NCI-H774 (cell line): ENCODE data around the gene BTBD10.

Experiments
- DNase-seq: peaks from one replicate; lab custom pipeline; 2025; lab: John Stamatoyannopoulos, UW

The BTBD10 gene

DNA sequence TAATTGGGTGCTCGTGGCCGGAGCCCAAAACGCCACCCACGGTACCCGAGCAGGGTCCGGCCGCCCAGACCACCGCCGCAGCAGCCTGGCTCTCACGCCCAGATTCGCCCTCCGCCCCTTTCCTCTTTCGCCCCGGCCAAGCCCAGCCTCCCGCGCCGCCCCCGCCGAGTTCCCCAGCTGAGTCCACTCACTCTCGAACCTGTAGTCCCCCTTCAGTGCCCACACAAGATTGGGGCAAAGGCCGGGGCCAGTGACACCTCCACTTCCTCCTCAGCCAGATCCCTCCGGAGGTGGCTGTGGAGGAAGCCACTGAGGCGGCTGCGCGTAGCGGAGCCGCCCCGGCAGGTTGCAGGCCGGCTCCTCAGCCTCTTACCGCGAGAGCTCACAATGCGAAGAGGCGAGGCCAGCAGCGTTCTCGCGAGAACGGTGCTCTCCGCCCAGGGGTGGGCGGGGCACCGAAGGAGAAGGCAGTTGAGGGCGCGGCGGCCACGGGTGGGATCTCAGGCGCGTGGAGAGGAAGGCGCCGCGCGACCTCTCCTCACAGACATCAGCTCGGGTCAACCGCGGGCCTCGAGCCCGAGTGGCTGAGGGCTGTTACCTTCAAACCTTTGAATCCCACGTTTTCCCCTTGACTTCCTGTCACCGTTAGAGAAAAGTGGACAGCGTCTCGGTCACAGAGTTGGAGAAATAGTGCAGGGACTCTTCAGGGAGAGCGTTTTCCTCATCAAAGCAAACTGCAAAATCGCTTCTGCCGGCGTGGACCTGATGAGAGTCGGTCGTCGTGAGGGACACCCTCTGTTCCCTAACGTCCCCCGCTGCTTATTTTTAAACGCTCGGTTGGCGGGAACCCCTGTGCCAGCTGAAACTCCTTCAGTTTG, at the start of gene BTBD10:
Gene BTBD10 (minus strand): TSS at position 322 of the 878 bp plus-strand sequence. CDS start 18,098 bp downstream, outside the sequence.
- DNase-seq, result peak; percentile 96

DNA sequence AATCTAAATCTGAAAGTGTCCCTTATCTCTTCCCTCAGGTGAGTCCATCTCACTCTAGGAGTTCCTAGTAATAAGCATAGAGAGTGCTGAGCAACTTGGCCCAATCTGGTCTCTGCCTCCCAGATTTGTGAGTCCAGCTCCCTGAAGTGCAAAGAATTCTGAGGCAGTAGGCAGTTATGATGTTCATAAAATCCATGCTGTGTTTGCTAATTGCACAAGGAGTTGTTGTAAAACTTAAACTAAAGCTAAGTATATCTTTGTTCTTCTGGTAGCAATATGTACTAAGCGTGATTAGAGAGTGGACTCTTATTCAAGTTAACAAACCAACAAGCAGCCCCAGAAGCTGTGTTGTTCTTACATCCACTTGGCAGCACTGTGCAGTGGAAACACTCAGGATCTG, 40.4 kb upstream of the BTBD10 start:
- no peak for DNase-seq

DNA sequence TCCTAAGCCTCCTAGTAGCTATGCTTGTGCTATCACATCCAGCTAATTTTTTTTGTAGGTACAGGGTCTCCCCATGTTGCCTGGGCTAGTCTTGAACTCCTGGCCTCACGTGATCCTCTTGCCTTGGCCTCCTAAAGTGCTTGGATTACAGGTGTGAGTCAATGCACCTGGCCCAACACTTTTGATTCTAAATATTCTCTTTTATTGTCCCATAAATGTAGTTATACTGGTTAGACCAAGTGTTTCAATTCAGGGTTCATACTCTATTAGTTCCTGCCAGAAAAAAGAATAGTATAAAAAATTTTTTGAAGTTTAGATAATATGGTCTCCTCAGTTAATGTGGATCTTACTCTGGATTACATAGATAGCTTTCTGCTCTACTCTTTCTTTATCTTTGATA, 39.5 kb upstream of the BTBD10 start:
- no peak for DNase-seq

DNA sequence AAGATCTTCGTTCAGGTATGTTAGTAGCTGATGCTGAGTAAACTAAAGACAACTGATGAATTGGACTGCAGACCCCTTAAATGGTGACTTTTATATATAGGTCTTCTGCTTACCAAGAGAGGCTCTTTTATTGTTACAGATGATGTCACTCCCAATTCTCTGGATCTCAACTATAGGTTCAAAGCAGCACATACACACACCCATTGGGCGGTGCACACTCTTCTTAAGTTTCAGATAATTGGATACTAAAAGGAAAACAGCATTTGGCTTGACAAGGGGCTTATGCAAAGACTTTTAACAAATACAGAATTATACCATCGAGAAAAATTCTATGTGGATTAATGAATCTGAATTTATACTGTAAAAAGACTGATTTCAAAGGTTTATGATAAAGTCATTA, 32.9 kb upstream of the BTBD10 start, which contains the start of gene PTH:
Gene PTH (minus strand): TSS at position 69 of the 400 bp plus-strand sequence. CDS start 3,142 bp downstream, outside the sequence.
- DNase-seq, result no peak

DNA sequence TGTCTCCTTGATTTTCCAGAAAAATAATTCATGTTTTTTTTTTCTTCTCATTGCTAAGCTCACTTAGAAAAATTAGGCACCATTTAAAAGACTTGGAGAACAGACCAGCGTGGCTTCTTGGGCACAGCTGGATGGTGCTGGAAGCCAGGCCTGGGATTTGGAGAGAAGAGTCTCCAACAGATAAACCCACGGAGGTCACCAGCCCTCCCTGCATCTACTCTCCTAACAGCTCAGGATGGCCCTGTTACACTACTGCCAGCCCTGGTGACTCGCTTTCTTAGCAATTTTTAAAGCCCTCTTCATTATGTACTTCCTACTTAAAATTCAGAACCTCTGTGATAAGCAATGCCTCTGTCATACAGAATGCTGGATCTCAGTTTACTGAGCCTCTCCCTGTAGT, 31.0 kb upstream of the BTBD10 start:
- no peak for DNase-seq

DNA sequence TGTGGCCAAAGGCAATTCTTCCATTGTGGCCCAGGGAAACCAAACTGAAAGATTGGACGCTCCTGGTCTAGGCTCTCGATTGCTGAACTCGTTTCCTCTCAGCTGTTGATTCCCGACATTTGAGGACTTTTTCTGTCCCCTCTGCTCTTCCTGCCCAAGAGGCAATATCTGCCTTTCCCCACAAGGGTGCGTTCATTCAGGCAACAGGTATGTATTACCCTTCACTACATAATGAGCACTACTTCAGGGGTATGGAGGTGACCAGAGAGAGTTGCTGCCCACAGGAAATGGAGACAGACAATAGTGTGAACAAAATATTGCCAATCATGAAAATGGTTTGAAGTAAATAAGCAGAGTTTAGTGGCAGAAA, 24.6 kb upstream of the BTBD10 start:
- no peak for DNase-seq

DNA sequence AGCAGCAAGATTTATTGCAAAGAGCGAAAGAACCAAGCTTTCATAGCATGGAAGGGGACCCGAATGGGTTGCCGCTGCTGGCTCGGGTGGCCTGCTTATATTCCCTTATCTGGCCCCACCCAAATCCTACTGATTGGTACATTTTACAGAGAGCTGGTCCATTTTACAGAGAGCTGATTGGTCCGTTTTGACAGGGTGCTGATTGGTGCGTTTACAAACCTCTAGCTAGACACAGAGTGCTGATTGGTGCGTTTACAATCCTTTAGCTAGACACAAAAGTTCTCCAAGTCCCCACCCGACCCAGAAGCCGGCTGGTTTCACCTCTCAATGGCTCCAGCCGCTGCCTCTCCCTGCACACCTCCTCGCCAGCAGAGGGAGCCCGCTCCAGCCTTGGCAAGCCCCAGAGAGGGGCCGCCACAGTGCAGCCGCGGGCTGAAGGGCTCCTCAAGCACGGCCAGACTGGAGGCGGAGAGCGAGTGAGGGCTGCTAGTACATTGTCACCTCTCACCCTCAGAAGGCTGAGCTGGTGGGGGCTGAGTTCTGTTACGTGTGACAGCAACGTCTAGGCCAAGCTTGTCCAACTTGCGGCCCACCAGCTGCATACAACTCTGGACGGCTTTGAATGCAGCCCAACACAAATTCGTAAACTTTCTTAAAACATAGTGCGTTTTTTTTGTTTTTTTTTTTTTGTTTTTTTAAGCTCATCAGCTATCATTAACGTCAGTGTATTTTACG, 24.1 kb upstream of the BTBD10 start:
- DNase-seq, result no peak

DNA sequence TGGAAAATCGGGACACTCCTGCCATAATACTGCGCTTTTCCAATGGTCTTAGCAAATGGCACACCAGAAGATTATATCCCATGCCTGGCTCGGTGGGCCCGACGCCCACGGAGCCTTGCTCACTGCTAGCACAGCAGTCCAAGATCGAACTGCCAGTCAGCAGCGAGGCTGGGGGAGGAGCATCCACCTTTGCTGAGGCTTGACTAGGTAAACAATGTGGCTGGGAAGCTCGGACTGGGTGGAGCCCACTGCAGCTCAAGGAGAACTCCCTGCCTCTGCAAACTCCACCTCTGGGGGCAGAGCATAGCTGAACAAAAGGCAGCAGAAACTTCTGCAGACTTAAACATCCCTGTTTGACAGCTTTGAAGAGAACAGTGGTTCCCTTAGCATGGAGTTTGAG, 17.2 kb upstream of the BTBD10 start:
- no peak for DNase-seq

DNA sequence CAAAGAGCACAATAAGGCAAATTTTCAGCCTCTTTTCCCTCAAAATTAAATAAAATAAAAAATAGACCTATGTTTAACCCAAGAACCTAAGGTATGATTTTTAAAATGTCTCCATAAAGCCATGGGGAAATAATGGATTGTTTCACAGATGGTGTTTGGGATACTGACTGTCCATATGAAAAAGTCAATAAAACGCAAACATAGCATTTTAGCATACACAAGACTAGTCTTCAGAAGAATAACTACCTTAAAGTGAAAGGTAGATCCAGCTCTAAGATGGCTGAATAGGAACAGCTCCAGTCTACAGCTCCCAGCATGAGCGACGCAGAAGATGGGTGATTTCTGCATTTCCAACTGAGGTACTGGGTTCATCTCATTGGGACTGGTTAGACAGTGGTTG, 16.7 kb upstream of the BTBD10 start:
- no peak for DNase-seq

DNA sequence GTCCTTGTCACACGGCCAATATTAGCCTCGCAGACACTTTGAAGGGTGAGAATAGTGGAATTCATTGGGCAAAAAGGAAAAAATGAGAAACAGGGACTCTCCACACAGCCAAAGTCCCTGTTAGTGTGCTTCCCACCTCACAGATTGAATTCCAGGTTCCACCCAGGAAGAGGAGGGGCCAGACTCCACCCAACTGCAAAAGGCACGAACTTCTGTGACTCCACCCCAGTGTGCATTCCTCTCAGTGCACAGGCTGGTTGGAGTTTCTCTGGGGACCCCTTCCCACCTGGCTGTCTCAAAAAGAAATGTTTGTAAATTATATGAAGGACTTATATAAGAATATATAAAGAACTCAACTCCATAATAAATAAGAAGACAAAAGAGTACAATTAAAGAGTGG, 12.1 kb upstream of the BTBD10 start:
- DNase-seq, result no peak

DNA sequence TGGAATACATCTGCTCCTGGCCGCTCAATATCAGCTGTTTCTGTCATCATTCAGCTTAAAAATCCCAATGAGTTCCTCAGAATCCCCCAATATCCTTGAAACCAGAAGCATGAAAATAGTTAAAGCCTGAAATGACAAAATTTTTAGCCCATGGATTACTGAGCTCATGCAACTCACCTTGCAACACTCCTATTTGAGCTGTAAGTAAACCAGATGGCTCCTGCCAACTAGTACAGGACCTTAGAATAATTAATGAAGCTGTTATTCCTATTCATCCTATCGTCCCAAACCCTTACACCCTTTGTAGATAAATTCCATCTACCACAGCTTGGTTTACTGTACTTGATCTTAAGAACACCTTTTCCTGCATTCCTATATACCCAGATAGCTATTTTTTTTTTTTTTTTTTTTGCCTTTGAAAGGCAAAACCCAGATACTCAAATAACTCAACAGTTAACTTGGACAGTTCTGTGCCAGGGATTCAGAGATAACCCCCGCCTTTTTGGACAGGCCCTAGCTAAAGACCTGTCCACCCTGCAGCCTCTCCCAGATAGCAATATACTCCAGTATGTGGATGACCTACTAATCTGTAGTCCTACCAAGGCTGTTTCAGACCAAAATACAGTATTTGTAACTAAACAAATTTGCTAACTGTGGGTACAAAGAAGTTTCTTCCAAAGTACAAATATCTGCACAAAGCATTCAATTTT, 10.1 kb upstream of the BTBD10 start:
- no peak for DNase-seq

DNA sequence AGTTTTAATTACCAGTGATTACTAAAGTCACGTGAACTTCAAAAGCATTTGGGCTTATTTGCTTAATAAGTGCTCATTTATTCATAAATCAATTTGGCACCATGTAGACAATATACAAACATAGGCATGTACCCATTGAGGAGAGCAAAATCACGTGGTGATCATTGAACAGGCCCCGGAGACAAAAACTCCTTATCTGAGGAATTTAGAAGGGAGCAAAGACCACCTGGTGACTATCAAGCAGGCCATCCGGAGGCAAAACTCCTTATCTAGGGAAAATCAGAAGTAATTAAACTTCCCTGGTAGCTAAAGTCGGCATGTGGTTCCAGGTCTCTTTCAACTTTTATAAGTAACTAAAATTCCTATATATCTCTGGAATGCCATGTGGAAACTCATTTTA, 5.7 kb upstream of the BTBD10 start:
- DNase-seq, result no peak

DNA sequence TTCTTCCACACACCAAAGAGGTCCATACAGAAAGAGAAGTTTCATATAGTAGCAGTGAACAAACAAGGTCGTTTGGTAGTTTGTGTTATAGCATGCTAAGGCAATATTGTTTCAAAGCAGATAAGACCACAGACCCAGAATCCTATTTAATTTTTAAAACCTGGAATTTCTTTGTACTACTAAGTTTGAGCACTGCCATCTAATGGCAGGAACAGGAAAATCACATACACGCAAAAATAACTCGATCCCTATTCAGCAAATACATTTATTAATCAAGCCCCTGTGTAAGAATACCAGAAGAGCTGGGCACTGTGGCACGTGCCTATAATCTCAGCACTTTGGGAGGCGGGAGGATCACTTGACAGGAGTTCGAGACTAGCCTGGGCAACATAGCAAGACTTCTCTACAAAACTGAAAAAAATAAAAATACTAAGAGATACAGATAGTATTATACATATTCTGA, 2.9 kb upstream of the BTBD10 start:
- peak; percentile 30 for DNase-seq

DNA sequence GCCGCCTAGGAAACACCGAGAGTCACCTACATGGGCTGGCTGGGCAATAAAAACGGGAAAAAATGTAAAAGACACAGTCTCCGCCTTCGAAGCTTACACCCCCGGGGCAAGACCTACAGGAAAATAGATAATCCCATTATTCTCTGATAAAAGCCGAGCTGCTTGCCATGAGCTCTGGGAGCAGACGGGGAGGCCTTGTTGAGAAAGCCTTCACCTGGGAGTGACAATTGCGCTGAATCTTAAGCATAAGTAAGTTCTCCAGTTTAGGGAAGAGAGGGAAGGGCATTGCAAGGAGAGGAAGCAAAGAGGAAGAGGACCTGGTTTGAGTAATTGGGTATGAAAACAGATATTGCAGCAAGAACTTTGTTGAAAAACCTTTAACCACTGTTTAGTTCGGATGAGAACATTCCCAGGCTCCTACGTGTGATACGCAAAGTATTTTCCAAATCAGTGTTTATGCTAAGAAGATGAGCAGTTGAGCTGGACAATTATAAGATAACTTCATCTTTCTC, 813 bp upstream of the BTBD10 start:
- DNase-seq, result no peak

DNA sequence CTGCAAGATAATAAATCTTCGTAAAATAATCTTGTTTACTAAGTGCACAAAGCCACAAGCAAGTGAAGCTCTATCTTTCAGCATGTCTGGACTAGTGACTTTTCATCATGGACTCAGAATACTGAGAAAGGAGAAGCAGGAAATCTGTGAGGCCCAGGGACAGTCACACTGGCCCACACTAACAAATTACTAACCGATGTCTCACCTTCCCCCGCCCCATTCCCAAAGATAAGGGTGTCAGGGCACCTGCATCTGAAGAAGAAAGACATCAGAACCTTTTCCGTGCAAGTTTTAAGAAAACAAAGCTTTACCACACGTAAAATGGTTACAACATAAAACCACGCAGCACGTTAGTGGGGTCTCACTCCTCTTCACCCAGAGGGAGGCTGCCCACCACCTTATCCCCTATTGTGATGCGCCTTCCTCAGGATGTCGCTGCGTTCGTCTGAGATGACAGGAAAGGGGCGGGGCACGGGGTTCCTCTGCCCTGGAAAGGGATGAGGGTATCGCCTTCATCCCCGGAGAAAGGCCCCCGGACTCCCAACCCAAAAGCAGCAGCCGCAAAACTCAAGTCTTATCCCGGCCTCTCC, 616 bp downstream of the BTBD10 start:
- no peak for DNase-seq

DNA sequence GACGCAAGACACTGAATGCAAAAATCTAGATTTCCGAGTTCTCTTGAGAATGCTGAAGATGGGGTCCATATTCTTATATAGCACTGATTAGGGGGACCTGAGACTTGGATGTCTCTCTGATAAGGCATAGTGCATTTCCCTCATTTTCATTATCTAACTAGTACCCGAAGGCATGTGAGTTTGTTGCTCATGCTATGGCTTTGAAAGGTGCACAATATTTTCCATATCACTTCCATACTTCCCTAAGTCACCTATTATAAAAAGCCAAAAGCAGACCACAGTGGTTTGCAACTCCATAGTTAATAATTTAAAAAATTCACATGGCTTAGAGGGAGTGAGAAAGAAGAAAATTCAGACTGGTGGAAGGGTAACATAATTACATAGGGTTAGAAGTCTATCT, 1.7 kb downstream of the BTBD10 start:
- DNase-seq, result no peak

DNA sequence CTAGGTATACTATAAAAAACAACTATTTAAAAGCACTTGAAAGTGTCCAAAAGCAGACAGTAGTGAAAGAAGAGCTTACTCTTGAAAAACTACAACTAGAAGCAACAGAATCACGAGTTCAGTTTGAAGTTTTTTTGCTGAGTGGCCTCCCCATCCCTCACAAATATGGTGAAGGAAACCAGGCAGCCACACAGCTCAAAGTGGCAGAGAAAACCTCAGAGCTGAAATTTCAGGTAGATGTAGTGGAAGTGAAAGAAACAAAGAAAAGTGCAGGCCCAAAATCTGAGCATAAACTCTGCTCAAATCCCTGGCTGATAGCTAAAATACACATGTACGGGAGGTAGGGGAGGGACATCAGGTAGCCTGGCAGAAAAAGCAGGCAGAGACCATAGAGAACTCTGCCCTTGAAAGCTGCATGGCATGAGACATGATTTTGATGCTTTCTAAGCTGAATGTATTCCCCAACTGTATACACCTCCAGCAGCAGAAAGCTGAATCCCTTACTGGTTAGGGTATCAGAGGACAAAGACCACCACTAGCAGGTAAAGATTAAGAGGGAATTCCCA, 12.1 kb downstream of the BTBD10 start:
- DNase-seq, result no peak

DNA sequence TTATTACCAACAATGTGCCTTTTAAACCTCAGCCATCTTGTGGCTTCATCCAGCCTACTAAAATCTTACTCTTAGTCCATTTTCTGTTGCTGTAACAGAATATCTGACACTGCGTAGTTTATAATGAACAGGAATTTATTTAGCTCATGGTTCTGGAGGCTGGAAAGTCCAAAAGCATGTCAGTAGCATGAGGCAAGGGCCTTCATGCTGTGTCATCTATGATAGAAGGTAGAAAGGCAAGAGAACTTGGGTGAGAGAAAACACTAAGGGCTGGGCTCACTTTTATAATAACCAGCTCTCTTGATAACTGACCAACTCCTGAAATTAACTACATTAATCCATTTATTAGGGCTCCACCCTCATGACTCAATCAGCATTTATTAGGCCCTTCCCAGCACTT, 13.5 kb downstream of the BTBD10 start:
- no peak for DNase-seq

DNA sequence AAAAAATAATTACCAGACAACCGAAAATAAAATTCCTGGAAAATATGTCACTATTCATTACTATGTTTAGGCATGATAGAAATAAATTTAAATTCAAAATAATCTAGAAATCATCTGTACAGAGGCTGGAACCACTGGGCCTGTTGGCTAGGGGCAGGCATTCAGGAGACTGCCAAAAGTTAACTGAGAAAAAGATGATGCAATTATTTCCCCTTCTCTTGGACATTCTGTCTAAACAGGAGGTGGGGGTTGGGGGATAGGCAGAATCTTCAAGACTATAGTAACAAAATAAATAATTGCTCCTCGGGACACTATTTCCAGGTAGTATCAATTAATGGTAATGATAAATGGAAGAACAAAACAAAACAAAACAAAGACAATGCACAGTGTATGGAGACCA, 14.1 kb downstream of the BTBD10 start:
- no peak for DNase-seq

DNA sequence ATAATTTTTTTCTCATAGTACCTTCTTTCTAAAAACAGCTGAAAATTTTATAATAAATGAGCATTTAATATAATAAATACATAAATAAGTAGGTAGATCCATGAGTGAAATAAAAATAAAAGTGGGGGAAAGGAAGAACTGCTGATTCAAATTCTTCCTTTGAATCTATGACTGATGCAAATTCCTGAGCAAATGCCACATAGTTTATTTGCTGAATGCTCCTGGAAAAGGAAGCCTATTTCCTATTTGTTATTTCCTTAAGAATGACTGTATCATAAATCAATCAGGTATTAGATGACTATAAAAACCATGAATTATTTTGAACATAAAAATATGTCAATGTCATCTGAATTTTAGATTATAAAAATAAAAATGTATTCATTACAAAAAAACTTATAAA, 16.6 kb downstream of the BTBD10 start:
- DNase-seq, result no peak

DNA sequence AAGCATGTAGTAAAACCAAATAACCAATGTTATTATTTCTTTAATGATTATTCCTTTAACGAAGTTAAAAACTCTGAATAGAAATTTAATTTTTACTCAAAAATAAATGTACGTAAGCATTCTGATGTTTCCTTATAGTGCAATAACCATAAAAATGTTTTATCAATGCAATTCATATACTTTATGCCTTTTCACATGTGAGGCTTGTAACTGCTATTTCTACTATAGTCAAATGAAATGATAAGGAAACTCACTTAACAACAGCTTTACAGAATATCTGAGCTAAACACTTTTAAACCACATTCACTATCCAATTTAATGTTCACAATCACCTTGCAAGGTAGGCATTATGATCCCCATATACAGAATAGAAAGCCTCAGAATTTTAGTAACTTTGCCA, 17.4 kb downstream of the BTBD10 start:
- no peak for DNase-seq
